Adrenal gland (tissue), 12 donors: ENCODE results near the gene MYBBP1A. TPM values are rescaled to one million over a fixed set of nuclear protein-coding genes. Genes with fewer than 3 reads are reported as not detected.
A peak's percentile ranks its signal among the peaks of the same experiment; 100 is the strongest.

Experiments
- DNase-seq, 7 donors: peaks; one replicate each; pipeline ENCODE4 v3.0.0-alpha.2; 2019 to 2020
- H3K27ac ChIP-seq, 5 donors: fragments of 200-600 bp; sonication (generic) in 4 of 5; 1 replicate in 3 of 5; 2 replicates in 2 of 5; pipeline versions ENCODE4 v1.5.1 to v1.8.0; 2016 to 2020; ENCODE audit warnings: mild to moderate bottlenecking in 1 of 5
- H3K27me3 ChIP-seq: fragments of 200-600 bp; 2 replicates; pipeline ENCODE4 v1.8.0; 2021
- H3K36me3 ChIP-seq, 2 donors: fragments of 200-600 bp; replicated peaks in 1 of 2; 1 replicate in 1 of 2; 2 replicates in 1 of 2; pipeline versions ENCODE4 v1.5.1 to v1.8.0; 2018 to 2022
- H3K4me1 ChIP-seq, 2 donors: fragments of 200-600 bp; replicated peaks in 1 of 2; 1 replicate in 1 of 2; 2 replicates in 1 of 2; pipeline versions ENCODE4 v1.5.1 to v1.8.0; 2018 to 2021
- H3K4me3 ChIP-seq, 4 donors: fragments of 200-600 bp; sonication (generic) in 3 of 4; one replicate each; pipeline ENCODE4 v1.5.1; 2016 to 2018
- H3K9me3 ChIP-seq, 3 donors: fragments of 200-600 bp; sonication (generic) in 1 of 3; replicated peaks in 1 of 3; 1 replicate in 2 of 3; 2 replicates in 1 of 3; pipeline versions ENCODE4 v1.5.1 to v1.8.0; 2016 to 2021
- POLR2A ChIP-seq, 2 donors: fragments of 450-650 bp; IDR thresholded peaks; one replicate each; pipeline ENCODE4 v1.6.1; 2017; ENCODE audit warnings: antibody characterized with exemption in 2 of 2, mild to moderate bottlenecking in 2 of 2, moderate library complexity in 1 of 2
- WGBS, 4 donors: extraction: QIAGEN DNeasy Blood & Tissue Kit in 2 of 4; methylation state at CpG; one replicate each; pipeline versions ENCODE4 v1.1.5 to v1.1.7; 2013 to 2017; 5-methylcytosine and 5-hydroxymethylcytosine counted together
- intact Hi-C, 2 donors: fragments of 100-400 bp; cut with DNase I; formaldehyde crosslinking; loops; one replicate each; pipeline versions ENCODE4 v1.14.1 to v1.15.0; 2022 to 2023
- polyA plus RNA-seq, 3 donors: library from polyadenylated mRNA; stranded (reverse); fragments of 200-250 nt in 2 of 3; fragments of 350-450 nt in 1 of 3; fragmentation: Illumina TruSeq in 1 of 3; extraction: RNeasy Lipid Tissue Mini Kit (QIAGEN cat#74804) in 1 of 3; gene quantifications; one replicate each; pipeline ENCODE4 v1.2.3, GENCODE V29; 2013 to 2014
- total RNA-seq, 9 donors: library from RNA; depleted of rRNA in 4 of 9; stranded (reverse); fragments of >200 nt in 4 of 9; fragments of 120-200 nt in 1 of 9; fragmentation: NEBNext Ultra II Directional in 1 of 9; extraction: Animal tissue kit (Norgen Biotek cat#: 25700) in 1 of 9; gene quantifications; one replicate each; pipeline versions ENCODE4 v1.1.0 to v1.2.4, GENCODE V29; 2013 to 2023
- TF ChIP-seq, protein P1 (sequence below), 6 experiments: fragments of 450-650 bp in 4 of 6; fragments of 200-600 bp in 2 of 6; sonication (generic) in 1 of 6; IDR thresholded peaks; 1 replicate in 5 of 6; 2 replicates in 1 of 6; pipeline versions ENCODE4 v1.5.1 to v1.8.0; 2016 to 2021; ENCODE audit warnings: antibody characterized with exemption in 6 of 6, mild to moderate bottlenecking in 2 of 6, moderate library complexity in 1 of 6
- donor health status: healthy with polysubstance abuse.
- donor health status: Bipolar disorder and iron deficiency.
- donor health status: DM: yes; HTN: yes; CAD: no.
- donor health status: DM: no; HTN: no; CAD: no.
- donor health status: DM: no; HTN: no; CAD: no.
- donor health status: DM: yes; HTN: yes; CAD: no.

MYBBP1A gene
- total and polyA plus RNA-seq, 12 donors = 17.9 to 65.5 (median 42.4) TPM

DNA sequence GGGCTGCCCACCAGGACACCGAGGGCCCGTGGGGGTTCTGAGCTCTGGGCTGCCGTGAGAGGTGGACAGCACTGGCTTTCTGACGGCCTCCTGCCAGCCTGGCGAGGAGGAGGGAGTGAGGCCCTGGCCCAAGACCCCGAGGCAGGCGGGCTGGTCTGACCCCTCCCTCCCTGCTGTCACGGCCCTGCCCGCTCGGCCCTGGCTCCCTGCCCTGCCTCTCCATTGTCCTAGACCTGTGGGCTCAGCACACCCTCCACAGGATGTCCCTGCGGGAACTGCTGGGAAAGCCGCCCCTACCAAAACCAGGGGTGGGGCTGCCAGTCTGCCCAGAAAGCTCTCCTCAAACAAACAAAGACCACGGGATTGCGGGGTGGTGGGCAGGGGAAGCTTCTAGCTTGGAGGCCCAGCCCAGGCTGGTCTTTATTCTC, 35.8 kb downstream of the MYBBP1A start:
- no peaks in the 10 kb centered on the region for H3K9me3 ChIP-seq
- DNase-seq = peak; percentile 54 to 81 (median 75)
- 41 to 67% (median 61%) methylated on average over 4 to 14 of the region's 14 CpGs for WGBS, 4 donors
- no peaks in the 10 kb centered on the region for H3K36me3 ChIP-seq
- H3K27me3 ChIP-seq = no peaks in the 10 kb centered on the region
- TF ChIP-seq, protein P1, sequence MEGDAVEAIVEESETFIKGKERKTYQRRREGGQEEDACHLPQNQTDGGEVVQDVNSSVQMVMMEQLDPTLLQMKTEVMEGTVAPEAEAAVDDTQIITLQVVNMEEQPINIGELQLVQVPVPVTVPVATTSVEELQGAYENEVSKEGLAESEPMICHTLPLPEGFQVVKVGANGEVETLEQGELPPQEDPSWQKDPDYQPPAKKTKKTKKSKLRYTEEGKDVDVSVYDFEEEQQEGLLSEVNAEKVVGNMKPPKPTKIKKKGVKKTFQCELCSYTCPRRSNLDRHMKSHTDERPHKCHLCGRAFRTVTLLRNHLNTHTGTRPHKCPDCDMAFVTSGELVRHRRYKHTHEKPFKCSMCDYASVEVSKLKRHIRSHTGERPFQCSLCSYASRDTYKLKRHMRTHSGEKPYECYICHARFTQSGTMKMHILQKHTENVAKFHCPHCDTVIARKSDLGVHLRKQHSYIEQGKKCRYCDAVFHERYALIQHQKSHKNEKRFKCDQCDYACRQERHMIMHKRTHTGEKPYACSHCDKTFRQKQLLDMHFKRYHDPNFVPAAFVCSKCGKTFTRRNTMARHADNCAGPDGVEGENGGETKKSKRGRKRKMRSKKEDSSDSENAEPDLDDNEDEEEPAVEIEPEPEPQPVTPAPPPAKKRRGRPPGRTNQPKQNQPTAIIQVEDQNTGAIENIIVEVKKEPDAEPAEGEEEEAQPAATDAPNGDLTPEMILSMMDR (IDR thresholded peaks at IDR 0.05) = no peak
- peak in 1 of 2 donors; percentile 11 for TF ChIP-seq POLR2A (IDR thresholded peaks at IDR 0.05)
- H3K4me3 ChIP-seq = no peak overlapping the region
- intact Hi-C loops = no loop called here
- H3K27ac ChIP-seq = peak overlapping the region in 4 of 5 donors; percentile 46 to 83 (median 56)
- peaks cover 14 to 31% of the 10 kb centered on the region in 2 donors for H3K4me1 ChIP-seq

DNA sequence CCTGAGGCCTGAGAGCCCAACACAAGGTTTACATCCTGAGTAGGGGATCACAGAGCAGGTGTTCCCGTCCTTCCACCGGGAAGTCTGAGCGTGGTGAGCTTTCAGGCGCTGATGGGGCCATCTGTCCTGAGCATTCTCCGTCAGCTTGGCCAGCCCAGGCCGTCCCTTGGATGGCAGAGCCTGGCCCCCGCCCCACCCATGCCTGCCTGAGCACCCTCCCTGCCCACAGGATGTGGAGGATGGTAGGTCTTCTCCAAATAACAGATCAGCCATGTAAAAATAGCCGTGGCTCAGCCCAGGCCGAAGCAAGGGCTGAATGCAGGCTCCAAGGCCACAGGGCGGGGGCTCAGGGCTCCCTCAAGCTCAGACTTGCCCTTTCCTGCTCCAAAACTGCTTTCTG, 36.3 kb downstream of the MYBBP1A start:
- intact Hi-C loops = no loop called here
- Histone ChIP-seq H3K4me3 (no peak overlapping the region), H3K36me3 (no peaks in the 10 kb centered on the region), H3K27ac (peak overlapping the region in 4 of 5 donors; percentile 46 to 83 (median 56)), H3K9me3 (no peaks in the 10 kb centered on the region), H3K4me1 (peaks cover 14 to 31% of the 10 kb centered on the region in 2 donors), H3K27me3 (no peaks in the 10 kb centered on the region)
- 67 to 100% (median 80%) methylated on average over 1 to 10 of the region's 10 CpGs for WGBS, 4 donors
- DNase-seq = no peak
- TF ChIP-seq POLR2A (IDR thresholded peaks at IDR 0.05) = no peak
- TF ChIP-seq, protein P1 (IDR thresholded peaks at IDR 0.05) = no peak

DNA sequence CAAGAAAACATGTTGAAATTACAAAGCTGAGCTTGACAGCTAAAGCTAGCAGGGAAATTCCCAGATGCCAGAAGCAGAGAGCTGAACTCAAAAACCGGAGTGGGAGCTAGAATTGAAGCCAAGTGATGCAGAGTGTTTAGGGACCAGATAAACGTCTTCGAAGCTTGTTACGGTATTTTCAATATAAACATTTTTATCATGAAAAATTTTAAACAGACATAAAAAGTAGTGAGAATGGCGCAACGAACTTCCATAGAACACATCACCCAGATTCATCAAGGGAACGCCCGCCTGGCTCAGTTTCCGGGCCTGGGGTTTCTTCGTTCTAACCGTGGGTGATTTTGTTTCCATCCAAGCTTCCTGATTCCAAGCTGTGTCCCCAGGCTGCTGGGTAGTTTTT, 38.4 kb downstream of the MYBBP1A start:
- Histone ChIP-seq H3K27ac (no peak overlapping the region), H3K27me3 (no peaks in the 10 kb centered on the region), H3K4me1 (peaks cover 14 to 31% of the 10 kb centered on the region in 2 donors), H3K4me3 (no peak overlapping the region), H3K9me3 (no peaks in the 10 kb centered on the region), H3K36me3 (no peaks in the 10 kb centered on the region)
- 66 to 80% (median 79%) methylated on average over 11 of the region's 11 CpGs for WGBS, 4 donors
- intact Hi-C loops = no loop called here
- TF ChIP-seq, protein P1 (IDR thresholded peaks at IDR 0.05) = no peak
- TF ChIP-seq POLR2A (IDR thresholded peaks at IDR 0.05) = no peak
- no peak for DNase-seq

DNA sequence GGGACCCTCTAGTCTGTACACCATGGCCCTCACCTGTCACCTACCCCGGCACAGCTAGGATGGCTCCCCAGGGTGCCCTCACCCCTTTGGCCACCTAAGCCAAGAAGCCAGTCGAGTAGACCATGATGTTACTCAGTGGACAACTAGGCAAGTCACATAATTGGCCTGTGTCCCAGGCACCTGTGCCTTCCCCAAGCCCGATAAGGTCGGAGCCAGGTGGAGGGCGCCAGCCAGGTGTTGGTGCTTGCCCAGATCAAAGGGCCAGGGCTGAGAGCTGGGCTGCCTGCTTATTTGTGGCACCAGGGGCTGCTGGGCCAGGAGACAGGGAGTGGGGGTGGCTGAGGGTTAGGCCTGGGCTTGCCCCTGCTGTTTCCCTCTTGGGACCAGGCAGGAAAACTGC, 39.7 kb downstream of the MYBBP1A start:
- Histone ChIP-seq H3K4me3 (no peak overlapping the region), H3K27me3 (no peaks in the 10 kb centered on the region), H3K27ac (no peak overlapping the region), H3K36me3 (no peaks in the 10 kb centered on the region), H3K9me3 (no peaks in the 10 kb centered on the region), H3K4me1 (peaks cover 4 to 20% of the 10 kb centered on the region in 2 donors)
- TF ChIP-seq POLR2A (IDR thresholded peaks at IDR 0.05) = no peak
- WGBS, 4 donors = 90 to 94% (median 92%) methylated on average over 2 to 5 of the region's 5 CpGs
- DNase-seq = no peak
- intact Hi-C loops = no loop called here

DNA sequence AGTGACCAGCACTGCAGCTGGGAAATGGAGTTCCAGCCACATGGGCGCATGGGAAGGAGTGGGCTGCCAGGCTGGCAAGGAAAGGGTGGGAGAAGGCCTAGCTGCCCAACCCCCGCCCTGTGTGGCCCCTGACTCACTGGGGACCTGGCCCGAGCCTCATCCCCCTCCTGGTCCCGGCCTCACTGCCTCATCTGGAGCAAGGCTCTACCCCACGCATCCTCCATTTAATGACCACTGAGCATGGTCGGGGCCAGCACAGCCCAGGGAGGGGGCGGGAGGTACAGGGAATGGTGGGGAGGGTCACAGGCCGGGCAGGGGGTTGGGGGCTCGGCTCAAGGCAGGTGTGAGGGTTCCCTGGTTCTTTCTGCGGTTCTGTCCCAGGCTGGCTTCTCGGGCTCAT, 40.4 kb downstream of the MYBBP1A start:
- Histone ChIP-seq H3K36me3 (no peaks in the 10 kb centered on the region), H3K27me3 (no peaks in the 10 kb centered on the region), H3K4me1 (peaks cover 4 to 13% of the 10 kb centered on the region in 2 donors), H3K27ac (no peak overlapping the region), H3K9me3 (no peaks in the 10 kb centered on the region), H3K4me3 (no peak overlapping the region)
- TF ChIP-seq, protein P1 (IDR thresholded peaks at IDR 0.05) = no peak
- no peak for TF ChIP-seq POLR2A (IDR thresholded peaks at IDR 0.05)
- WGBS, 4 donors = 79 to 100% (median 83%) methylated on average over 3 to 11 of the region's 11 CpGs; no CpG with 5 or more reads in 1 of the 4 donors
- intact Hi-C loops = no loop called here
- no peak for DNase-seq
